Jurkat, Clone E6-1 (cell line): Measurements from ENCODE around the gene SCAPER.
"Not testable (repeated sequence)": the region's sequence is repeated elsewhere in the genome, so short reads cannot be mapped to it uniquely, and the experiment has no call there.

ENCODE experiments used
- DNase-seq: peaks from one replicate; pipeline ENCODE4 v3.0.0-alpha.2; 2011; ENCODE audit warnings: low read depth, low spot score
- H3K4me3 ChIP-seq: 2 replicates; pipeline ENCODE4 v1.5.1; 2011; ENCODE audit warnings: mild to moderate bottlenecking, low read length, control low read depth, moderate library complexity

The SCAPER gene

DNA sequence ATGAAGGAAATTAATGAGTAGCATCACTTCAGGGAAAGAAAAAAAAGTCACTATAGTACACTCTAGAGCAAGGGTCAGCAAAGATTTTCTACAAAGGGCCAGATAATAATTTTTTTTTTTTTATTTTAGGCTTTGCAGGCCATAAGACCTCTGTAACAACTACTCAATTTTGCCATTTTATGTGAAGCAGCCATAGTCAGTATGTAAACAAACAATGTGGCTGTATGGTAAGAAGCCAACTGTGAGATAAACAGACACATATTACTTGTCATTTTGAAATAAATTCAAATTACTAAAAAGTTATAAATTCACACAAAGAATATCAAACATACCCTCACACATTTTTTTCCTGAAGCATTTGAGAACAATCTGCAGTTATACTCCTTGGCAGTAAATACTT, 40.6 kb downstream of the SCAPER start:
- H3K4me3 ChIP-seq: no peak overlapping the region
- no peak for DNase-seq

DNA sequence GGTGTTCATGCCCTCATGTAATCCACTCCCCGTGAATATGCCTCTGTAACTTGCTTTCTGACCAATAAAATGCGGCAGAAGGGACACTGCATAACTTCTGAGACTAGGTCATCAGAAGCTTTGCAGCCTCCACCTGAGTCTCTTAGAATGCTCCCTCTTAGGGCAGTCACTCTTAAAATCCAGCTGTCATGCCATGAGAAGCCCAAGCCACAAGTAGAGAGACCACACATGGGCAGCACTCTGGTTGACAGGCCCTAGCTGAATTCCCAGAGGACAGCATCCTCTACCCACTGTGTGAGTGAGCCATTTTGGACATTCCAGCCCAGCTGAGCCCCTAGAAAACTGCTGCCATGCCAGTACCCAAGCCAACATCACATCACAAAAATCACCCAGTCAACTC, 41.4 kb downstream of the SCAPER start:
- no peak overlapping the region for H3K4me3 ChIP-seq
- no peak for DNase-seq

DNA sequence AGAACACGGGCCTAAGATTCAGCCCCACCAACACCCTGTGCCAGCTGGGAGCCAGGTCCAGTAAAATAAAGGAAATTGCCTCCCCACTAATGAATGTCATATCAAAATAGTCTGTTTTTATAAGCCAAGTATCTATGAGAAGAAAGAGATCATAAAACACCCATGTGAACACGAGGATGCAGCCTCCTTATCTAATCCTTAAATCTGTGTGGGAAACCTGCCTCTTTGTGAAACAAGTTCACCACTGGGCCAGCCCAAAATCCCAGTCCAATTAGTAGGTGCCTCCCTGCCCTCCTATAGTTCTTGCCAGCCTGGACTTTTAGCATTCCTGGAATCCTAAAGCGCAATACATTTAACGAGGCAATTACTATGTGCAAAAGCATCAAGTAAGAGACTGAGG, 42.0 kb downstream of the SCAPER start:
- DNase-seq: no peak
- no peak overlapping the region for H3K4me3 ChIP-seq

DNA sequence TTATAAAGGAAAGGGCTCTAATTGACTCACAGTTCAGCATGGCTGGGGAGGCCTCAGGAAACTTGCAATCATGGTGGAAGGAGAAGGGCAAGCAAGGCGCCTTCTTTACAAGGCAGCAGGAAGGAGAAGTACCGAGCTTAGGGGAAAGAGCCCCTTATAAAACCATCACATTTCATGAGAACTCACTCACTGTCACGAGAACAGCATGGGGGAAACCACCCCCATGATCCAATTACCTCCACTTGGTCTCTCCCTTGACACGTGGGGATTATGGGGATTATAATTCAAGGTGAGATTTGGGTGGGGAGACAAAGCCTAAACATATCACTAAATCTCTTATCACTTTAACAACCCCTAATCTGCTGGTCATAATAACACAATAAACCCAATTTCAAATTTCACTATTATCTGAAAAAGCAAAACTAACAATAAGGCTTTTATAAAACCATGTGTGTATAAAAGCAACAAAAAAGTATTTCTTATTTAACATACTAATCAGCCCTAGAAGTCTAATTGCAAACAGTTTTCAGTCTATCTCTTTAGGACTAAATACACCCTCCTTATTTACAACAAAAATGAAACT, 43.2 kb downstream of the SCAPER start:
- no peak overlapping the region for H3K4me3 ChIP-seq
- no peak for DNase-seq

DNA sequence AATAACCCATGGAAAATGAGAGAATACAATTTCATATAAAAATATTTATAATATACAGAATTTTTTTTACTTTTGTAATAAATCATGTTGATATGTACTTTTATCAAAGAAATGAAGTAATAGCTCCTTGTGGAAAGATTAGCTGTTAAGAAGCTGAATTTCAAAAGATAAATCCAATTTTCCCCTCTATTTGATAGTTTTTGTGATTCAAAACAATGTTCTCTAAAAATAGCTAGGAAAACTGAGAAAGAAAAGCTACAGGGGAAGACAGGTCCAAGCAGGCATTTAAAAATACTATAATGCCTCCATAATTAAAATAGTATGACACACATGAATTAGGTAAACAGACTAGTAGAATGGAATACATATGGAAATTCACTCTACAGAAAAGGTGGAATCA, 44.9 kb downstream of the SCAPER start:
- no peak overlapping the region for H3K4me3 ChIP-seq
- DNase-seq: no peak

DNA sequence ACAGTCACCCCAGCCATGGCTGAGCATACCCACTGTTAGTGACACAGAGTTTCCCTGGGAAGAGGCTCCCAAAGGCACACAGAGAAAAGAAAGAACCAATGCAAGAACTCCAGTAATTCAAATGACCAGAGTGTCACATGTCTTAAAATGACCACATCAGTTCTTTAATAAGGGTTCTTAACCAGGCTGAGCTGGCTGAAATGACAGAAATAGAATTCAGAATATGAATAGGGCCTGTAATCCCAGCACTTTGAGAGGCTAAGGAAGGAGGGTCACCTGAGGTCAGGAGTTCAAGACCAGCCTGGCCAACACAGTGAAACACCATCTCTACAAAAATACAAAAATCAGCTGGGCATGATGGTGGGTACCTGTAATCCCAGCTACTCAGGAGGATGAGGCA, 54.8 kb downstream of the SCAPER start:
- not testable (repeated sequence) for H3K4me3 ChIP-seq, DNase-seq

DNA sequence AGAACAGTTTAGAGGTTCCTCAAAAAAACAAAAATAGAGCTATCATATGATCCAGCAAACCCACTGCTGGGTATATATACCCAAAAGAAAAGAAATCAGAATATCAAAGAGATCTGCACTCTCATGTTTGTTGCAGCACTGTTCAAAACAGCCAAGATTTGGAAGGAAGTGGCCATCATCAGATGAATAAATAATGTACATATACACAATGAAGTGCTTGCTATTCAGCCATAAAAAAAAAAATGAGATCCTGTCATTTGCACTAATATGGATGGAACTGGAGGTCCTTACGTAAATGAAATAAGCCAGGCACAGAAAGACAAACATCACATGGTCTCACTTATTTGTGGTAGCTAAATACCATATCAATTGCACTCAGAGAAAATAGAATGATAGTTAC, 58.4 kb downstream of the SCAPER start:
- no peak overlapping the region for H3K4me3 ChIP-seq
- no peak for DNase-seq

DNA sequence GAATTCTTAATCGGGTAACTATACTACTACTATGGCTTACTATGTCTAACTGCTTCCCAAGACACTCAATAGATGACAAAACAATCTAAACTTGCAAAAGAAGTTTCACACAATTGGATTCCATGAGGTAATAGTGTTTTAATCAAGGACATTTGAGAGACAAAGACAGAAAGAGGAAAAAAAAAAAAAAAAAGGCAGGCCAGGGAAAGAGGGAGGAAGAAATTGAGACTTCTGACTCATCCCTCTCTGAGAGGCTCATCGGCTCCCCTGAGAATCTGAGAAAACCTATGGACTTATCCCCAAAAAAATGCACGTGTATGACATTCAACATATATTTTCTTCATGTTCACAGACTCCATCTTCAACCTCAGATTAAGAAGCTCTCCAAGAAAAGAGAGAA, 61.0 kb downstream of the SCAPER start:
- H3K4me3 ChIP-seq: no peak overlapping the region
- no peak for DNase-seq

DNA sequence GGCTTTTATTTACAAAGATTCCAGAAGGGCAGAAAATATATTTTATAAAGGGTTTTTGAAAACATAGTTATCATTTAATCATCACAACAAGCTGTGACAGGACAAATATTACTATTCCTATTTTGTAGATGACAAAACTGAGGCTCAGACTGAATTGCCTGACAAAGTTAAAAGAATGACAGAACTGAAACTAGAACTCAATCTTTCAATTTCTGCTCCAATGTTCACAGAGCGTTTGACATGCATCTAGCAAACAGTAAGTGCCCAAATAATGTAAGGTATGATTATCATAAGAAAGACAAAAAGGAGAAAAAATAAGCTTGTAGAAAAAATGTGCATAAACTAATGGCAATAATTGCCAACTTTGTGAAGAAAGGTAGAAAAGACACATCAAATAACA, 61.9 kb downstream of the SCAPER start:
- DNase-seq: no peak
- H3K4me3 ChIP-seq: no peak overlapping the region

DNA sequence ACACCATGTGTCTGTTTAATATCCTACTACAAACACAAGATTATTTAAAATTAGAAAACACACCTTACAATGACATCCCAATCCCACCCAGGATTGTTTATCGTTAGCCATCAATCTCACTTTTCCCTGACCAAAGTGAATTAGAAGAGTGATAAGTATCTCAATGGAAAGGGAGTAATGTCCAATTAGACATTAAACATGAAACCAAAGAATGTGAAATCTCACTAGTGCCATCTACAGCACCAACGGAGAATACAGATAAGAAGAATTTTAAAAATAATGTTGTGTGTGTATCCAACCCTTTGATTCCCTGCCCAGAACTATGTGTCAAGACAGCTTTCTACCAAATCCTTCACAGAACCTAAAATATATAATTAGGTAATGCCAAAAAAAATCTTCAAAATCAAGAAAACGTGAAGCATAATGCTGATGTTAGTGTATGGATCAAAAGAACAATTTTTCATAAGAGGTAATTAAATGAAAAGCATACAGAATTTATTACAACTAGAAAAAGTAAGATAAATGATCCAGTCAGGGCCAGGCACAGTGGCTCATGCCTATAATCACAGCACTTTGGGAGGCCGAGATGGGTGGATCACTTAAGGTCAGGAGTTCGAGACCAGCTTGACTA, 64.2 kb downstream of the SCAPER start:
- no peak overlapping the region for H3K4me3 ChIP-seq
- DNase-seq: peak; percentile 34

DNA sequence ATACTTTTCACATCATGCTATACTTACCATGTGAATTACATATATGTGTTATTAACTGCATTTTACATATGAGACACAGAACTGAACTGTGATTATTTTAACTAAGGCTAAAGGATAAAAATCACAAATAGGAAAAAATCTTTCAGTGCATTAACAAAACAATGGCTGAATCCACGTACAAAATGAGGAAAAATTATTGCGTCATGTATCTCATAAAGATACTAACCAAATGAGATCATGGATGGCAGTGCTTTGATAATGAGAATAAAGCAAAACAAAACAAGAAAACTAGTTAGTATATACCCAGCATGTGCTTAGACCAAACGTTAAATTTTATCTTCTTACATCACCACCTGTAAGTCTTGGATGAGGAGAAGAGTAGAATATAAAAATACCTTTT, 66.0 kb downstream of the SCAPER start:
- no peak for DNase-seq
- no peak overlapping the region for H3K4me3 ChIP-seq

DNA sequence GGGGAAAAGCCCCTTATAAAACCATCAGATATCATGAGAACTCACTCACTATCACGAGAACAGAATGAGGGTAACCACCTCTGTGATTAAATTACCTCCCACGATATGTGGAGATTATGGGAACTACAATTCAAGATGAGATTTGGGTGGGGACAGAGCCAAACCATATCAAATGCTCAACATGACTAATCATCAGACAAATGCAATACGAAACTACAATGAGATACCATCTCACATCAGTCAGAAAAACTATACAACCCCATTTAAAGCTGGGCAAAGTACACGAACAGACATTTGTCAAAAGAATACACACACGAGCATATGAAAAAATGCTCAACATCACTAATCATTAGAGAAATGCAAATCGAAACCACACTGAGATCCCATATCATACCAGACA, 67.7 kb downstream of the SCAPER start:
- DNase-seq: no peak

DNA sequence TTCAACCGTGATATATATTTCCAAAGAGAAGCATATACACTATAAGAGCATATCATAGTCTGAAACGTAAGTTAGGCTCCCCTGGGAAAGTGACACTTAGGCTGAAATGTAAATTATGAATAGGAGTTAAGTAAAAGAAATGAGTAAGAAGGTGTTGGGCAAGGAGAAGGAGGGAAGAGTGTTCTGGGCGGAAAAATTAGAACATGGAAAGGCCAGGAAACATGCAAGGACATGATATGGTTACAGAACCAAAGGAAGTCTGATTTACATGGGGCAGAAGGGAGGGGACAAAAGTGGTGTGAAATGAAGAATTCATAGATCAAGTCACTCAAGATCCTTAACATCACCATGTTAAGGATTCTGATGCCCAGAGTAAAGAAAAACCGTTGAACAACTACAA, 75.2 kb downstream of the SCAPER start:
- no peak for DNase-seq
- no peak overlapping the region for H3K4me3 ChIP-seq

More for the DNA sequence above, 67.7 kb downstream of the SCAPER start:
- no peak overlapping the region for H3K4me3 ChIP-seq

DNA sequence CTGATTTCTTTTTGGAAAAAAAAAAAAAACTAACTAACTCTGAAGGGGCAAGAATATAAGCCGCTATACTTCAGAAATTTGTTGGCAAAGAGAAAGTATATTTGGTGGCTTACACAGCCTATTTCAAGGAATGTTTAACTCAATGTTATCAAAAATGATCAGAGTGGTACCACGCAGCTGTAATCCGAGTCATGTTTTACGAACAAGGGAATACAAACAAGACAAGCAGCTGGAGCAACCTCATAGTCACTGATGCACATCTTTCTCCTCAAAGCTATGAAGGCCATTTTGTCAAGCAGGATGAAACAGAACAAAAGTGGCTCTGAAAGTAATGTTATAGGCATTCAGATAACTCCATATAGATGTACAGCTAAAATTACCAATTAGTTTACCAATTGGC, 81.2 kb downstream of the SCAPER start:
- no peak overlapping the region for H3K4me3 ChIP-seq
- no peak for DNase-seq

DNA sequence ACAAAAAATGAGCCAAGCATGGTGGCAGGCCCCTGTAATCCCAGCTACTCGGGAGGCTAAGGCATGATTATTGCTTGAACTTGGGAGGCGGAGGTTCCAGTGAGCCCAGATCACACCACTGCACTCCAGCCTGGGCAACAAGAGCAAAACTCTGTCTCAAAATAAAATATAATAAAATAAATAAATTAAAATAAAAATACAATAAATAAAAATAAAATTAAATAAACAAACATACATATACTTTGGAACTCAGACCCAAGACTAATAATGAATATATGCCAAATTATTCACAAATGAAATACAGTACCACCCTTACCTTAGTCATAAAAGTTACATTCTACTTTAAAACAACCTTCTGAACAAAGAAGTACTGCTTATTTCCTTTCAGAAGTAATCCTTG, 81.8 kb downstream of the SCAPER start:
- H3K4me3 ChIP-seq: no peak overlapping the region
- DNase-seq: no peak

DNA sequence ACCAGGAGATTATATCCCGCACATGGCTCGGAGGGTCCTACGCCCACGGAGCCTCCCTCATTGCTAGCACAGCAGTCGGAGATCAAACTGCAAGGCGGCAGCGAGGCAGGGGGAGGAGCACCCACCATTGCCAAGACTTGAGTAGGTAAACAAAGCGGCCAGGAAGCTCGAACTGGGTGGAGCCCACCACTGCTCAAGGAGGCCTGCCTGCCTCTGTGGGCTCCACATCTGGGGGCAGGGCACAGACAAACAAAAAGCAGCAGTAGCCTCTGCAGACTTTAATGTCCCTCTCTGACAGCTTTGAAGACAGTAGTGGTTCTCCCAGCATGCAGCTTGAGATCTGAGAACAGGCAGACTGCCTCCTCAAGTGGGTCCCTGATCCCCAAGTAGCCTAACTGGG, 86.2 kb downstream of the SCAPER start:
- DNase-seq, H3K4me3 ChIP-seq: not testable (repeated sequence)

DNA sequence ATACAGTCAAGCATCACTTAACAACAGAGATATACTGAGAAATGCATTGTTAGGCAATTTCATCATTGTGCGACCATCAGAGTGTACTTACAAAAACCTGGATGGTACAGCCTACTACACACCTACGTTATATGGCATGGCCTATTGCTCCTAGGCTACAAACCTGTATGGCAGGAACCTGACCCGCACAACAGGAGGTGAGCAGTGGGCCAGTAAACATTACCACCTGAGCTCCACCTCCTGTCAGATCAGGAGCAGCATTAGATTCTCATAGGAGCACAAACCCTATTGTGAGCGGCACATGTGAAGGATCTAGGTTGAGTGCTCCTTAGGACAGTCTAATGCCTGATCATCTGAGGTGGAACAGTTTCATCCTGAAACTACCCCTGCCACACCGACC, 89.7 kb downstream of the SCAPER start:
- no peak for DNase-seq
- H3K4me3 ChIP-seq: no peak overlapping the region

DNA sequence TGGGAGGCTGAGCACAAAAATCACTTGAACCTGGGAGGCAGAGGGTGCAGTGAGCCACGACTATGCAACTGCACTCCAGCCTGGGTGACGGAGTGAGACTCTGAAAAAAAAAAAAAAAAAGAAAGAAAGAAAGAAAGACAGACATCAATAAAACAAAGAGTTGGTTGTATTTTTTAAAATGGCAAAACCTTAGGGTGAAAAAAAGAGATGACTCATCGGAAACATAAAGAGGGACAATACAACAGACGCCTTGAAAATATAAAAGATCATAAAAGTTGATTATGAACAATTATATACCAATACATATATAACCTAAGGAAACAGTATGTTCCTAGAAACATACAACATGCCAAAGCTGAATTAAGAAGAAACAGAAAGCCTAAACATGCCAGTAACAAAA, 92.8 kb downstream of the SCAPER start:
- no peak overlapping the region for H3K4me3 ChIP-seq
- no peak for DNase-seq

DNA sequence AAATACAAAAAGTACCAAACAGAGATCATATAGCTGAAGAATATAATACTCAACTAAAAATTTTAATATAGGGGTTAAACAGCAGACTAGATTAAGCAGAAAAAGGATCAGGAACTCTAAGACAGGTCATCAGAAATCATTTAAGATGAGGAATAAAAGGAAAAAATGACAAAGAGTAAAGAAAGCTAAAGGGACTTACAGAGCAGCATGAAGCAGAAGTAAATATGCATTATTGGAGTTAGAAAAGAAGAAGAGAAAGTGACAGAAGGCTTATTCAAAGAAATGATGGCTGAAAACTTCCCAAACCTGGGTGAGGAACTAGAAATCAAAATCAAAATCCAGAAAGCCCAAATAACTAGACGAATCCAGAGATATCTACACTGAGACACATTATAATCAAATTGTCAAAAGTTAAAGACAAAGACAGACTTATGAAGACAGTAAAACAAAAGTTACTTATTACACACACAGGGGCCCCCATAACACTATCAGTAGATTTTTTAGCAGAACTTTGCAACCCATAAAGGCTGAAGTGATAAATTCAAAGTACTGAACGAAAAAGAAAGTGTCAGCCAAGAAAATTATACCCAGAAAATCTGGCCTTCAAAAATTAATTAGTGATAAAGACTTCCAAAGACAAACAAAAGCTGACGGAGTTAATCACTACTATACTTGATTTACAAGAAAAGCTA, 95.6 kb downstream of the SCAPER start:
- no peak for DNase-seq
- H3K4me3 ChIP-seq: no peak overlapping the region

DNA sequence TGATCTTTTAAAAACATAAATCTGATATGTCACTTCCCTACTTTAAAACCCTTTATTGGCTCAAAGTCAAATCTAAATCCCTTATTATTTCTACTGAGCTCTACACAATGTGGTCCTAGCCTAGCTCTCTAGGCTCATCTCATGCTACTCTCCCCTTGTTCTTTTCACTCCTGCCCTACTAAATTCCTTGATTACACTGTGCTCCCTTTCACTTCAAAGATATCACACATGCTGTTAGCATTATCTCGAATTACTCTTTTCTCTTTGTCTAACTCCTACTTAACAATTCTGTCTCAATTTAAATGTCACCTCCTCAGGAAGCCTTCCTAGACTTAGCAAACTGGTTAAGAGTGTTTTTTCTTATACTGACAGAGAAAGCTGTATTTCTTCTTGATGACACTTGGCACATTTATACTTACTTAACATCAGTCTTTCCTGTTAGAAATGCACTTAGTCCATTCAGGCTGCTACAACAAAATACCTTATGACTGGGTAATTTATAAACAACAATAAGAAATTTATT, 102.0 kb downstream of the SCAPER start:
- no peak for DNase-seq
- no peak overlapping the region for H3K4me3 ChIP-seq

DNA sequence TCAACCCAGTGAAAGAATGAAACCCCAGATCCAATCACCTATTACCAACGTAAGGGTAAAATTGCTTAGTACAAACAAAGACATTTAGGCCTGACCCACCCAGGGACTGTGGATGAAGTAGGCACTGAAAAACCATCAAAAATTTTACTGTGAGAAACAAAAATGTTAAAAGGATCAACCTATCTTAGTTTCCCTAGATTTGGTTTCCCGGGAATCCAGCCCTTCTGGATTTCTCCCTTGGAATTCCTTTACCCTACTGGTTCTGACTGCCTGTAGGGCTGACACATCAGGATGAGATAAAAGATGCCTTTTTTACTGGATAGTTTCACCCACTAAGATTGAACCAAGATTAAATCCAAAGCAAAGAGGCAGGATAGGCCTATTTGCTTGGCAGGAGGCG, 102.7 kb downstream of the SCAPER start:
- DNase-seq: no peak
- H3K4me3 ChIP-seq: no peak overlapping the region
